Stimulated activated CD8-positive, alpha-beta memory T cell treated with anti-CD3 and anti-CD28 coated beads, Interleukin-15, amount 100 ng/mL, for 4 hours (primary cell): Measurements from ENCODE around the gene RAF1.
"Not testable (repeated sequence)": the region's sequence is repeated elsewhere in the genome, so short reads cannot be mapped to it uniquely, and the experiment has no call there.

Source experiments
- DNase-seq, 2 donors: peaks; one replicate each; pipeline ENCODE4 v3.0.0-alpha.2; 2020; ENCODE audit warnings: low read depth in 2 of 2

RAF1 gene

DNA sequence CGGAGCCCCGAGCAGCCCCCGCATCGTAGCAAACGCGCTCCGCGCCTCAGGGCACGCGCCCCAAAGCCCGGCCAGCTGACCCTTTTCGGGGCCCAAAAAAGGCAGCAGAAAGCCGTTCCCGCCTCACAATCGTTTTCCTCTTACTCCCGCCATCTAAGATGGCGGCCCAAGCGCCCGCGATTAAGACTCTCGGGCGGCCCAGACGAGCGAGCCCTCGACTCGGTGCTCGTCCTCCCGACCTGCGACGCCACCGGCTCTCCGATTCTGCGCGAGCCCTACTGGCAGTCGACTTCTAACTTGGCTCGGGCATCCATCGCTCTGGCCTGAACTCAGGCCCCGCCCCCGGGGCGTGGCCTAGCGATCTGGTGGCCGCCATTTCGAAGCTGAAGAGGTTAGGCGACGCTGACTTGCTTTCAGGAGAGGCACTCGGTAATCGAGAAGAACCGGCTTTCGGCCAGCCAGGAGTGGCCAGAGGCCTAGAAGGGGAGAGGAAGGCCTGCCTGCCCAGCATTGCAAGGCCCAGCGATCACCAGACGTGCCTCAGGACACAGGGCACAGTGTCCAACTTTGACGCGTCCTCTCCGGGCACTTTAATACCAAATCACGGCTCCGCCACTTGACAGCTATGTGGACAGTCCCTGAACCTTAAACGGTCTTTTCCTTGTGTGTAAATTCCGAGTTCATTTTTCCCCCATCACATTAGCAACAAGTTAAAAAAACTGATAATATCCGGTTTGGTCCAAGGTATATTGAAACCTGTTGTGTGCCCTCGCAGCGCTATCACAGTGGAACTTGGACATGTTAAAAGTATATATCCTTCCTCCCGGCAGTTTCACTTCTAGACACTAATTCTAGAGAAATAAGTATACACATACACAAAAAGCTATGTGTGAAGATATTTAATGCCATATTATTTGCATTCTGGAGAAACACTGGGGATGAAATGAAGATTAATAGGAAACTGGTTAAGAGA lies at the start of gene RAF1:
TSS of gene RAF1 (minus strand) at position 182 of the 973 bp plus-strand sequence. CDS start 45,396 bp downstream, outside the sequence.
- peak; percentile 91 to 94 for DNase-seq

DNA sequence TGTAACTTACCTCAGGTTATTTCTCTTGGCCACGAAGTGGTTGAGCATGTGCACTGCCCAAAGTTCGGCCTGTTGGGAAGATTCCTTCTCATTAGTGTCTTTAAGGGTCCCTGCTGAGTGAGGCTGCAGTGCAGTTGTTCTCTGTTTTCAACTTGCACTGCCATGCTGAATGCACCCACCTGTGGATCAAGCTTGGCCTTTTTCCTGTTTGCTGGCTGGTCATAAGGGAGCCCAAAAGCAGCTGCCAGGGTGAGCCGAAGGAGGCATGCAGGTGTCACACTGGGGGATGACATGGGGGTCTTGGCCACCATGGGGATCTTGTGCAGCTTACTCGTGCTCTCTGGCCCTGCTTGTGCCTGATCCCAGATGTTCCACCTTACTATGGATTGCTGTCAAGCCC lies 46.1 kb upstream of the RAF1 start:
- no peak for DNase-seq

DNA sequence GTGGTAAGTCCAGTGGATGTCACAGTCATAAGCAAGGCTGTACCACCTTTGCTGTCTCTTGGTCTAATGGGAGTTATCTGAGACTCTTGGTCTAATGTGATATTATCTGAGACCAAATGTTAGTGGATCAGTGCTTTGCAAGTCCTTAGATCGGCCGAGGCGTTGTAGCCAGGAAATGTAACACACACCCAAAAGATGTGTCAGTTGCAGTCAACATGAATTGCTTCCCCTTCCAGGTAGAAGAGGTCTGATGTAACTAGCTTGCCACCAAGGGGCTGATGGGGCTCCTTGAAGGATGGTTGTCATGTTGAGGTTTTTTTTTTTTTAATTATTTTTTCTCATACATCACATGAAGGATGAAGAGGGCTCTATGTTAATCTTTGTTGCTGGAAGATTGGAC lies 45.4 kb upstream of the RAF1 start:
- no peak for DNase-seq

DNA sequence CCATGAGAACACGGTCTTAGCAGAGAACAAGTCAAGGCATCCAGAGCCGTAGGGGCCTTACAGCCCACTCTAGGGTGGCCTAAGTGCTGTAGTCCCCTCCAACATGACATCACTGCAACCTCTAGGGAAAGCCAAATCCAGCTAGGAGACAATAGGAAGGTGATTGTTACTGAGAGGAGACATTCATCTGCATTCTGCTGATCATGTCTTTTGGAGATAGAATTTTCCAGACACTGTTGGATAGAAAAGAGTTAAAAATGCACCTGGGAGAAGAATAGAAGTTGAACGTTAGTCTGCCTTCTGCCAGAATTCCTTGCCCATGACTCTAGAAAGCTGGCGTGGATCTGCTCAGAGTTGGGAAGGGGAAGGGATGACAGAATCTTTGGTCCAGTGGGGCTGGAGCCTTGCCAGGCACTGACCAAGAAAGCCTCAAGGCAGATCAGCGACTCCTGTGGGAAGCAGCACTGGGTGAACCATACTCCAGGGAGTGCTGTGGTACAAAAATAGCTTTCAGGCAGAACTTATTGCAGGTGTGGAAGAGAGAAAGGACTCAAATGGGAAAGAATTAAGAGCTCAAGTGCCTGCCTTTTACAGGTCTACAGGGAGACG lies 44.8 kb upstream of the RAF1 start:
- no peak for DNase-seq

DNA sequence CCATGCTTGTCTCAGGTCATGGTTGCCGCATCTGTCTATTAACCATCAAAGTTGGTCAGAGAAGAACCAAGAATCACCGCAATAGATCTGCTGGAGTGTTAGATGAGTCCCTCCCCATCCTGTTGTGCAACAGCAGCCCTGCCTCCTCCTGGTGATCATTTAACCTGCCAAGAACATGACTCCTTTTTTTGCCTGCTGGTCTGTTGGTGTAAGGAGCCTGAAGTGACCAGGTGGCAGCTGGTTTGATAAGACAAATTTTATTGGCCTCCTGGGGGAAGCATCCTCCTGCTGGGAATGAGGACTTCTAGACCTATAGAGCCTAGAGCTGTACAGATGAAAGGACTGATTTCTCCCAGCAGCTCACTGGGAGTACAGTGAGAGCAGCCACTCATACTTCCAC lies 43.5 kb upstream of the RAF1 start:
- DNase-seq, result no peak

DNA sequence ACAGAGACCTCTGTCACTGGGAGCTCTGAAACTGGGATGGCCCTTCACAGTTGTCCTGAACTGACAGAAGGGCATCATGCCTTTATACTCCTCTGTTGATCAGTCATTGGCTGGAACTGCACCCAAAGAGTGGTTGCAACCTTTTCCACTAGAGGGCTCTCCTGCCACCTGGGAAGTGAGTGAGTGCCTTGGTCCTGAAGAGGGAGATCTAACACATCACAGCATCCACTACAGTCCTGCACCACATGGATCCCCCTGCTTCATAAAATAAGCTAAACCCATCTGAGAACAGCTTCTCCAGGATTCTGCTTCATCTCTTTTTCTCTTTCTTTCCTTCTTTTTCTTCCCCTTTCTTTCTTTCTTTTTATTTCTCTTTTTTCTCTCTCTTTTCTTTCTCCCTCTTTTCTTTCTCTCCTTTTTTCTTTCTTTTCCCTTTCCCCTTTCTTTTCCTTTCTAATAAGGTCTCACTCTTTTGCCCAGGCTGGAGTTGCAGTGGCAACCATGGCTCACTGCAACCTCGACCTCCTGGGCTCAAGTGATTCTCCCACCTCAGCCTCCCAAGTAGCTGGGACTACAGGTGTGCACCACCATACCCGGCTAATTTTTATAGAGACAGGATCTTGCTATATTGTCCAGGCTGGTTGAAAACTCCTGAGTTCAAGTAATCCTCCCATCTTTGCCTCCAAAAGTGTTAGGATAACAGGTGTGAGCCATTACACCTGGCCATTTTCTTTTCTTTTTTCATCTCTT lies 42.8 kb upstream of the RAF1 start:
- DNase-seq, result peak; percentile 7 to 36

DNA sequence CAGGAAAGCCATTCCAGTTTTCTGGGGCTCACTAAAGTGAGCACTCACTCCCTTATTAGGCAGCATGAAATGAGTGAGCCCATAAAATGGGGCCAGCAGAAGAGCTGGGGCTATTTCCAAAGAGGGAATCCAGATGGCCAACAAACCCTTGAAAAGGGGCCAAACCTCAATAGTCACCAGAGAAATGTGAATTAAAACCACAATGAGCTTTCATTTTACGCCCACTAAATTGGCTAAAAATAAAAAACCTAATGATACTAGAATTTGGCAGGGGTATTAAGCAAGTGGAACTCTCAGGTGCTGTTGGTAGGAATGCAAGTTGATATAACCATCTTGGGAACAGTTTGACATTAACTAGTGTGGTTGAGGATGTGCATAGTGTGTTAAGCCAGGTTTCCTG lies 42.1 kb upstream of the RAF1 start:
- no peak for DNase-seq

DNA sequence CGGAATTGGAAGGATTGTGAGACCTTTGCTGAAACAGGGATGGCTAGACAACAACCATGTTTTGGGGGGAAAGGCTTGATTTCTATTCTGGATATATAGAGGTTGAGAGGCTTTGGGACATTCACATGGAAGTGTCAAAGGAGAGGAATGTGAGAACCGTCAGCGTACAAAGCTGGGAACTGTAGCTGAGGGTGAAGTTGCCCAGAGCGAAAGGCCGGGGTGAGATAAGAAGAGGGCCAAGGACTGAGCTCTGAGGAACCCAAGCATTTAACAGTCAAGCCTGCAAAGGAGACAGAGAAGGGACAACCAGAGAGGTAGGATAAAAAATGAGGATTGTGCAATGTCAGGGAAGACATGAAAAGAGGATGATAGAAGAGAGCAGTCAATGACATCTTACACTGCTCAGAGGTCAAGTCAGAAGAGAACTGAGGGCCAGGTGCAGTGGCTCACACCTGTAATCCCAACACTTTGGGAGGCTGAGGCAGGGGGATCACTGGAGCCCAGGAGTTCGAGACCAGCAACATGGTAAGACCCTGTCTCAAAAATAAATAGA lies 41.5 kb upstream of the RAF1 start:
- DNase-seq, result no peak

DNA sequence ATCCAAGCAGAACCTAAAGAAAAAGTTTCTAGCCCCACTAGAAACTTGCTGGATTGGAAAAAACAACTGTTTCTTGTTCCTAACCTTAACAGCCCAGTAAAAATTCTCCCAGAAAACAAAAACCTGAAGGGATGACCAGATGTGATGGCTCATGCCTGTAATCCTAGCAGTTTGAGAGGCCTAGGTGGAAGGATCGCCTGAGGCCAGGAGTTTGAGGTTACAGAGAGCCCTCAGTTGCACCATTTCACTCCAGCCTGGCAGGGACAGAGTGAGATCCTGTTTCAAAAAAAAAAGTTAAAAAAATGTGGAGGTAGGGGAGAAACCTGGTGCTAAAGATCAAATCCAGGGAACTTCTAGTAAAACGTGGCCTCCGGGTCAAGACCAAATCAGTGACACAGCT lies 38.6 kb upstream of the RAF1 start:
- no peak for DNase-seq

DNA sequence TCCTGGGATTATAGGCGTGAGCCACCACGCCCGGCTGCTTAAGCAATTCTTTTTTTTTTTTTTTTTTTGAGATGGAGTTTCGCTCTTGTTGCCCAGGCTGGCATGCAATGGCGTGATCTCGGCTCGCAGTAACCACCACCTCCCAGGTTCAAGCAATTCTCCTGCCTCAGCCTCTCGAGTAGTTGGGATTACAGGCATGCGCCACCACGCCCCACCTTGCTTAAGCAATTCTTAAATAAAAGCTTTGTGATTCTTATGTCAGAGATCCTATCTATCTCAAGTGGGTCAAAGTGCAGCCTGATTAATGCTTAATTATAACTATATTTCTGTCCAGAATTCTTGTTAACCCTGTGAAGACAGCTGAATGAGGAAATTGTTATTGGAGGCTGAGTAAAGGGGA lies 37.7 kb upstream of the RAF1 start:
- DNase-seq, result not testable (repeated sequence)

DNA sequence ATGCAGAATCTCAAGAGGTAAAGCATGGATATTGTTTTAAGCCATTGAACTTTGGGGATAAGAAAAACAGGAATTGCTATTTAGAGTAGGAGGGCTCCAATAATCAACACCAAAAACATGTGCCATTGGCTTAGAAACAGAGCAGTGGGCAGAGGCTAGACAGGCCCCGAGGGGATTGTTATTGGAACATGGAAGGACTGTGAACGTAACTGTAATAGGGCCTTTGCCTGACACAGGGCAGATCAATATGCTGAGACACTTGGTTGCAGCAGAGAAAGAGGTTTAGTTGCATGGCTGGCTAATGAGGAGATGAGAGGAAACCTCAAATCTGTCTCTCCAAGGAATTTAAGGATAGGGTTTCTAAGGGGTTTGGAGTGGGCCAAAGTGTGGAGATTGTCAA lies 36.9 kb upstream of the RAF1 start:
- DNase-seq, result no peak

DNA sequence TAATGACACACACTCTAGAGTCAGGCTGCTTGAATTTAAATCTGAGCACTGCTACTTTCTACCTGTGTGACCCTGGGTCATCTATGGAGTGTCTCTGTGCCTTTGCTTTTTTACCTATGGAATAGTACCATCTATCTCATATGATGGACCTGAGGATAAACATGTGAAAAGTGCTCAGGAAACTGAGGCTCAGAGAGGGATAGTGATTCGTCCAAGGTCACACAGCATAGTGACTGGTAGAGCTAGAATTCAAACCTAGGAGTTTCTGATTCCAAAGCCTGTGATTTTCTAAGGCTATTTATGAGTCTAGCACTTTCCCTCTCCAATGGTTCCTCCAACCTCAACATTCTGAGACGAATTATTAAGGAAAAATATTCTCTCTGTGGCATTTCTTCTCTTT lies 32.0 kb upstream of the RAF1 start:
- no peak for DNase-seq

DNA sequence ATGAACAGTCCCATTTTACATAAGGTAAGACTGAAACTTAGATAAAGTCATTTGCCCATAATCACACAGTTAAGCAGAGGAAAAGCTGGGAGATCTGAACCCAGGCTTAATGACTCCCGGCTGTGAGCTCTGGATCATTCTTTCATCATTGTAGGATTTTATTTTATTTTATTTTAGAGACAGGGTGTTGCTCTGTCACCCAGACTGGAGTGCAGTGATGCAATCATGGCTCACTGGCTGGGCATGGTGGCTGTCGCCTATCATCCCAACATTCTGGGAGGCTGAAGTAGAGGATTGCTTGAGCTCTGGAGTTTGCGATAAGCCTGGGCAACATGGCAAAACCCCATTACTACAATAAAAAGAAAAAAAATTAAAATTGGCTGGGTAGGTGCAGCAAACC lies 31.2 kb upstream of the RAF1 start:
- no peak for DNase-seq

DNA sequence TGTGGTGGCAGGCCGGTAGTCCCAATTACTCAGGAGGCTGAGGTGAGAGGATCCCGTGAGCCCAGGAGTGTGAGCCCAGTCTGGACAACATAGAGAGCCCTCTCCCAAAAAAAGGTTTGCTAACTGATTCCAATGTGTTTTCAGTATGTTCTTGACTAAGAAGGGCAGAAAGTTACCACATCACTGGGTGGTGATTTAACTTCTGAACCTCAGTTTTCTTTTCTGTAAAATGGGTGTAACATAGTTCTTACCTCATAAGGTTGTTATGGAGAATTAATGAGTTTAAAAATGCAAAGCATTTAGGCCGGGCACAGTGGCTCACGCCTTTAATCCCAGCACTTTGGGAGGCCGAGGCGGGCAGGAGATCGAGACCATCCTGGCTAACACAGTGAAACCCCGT lies 28.5 kb upstream of the RAF1 start:
- DNase-seq, result no peak

DNA sequence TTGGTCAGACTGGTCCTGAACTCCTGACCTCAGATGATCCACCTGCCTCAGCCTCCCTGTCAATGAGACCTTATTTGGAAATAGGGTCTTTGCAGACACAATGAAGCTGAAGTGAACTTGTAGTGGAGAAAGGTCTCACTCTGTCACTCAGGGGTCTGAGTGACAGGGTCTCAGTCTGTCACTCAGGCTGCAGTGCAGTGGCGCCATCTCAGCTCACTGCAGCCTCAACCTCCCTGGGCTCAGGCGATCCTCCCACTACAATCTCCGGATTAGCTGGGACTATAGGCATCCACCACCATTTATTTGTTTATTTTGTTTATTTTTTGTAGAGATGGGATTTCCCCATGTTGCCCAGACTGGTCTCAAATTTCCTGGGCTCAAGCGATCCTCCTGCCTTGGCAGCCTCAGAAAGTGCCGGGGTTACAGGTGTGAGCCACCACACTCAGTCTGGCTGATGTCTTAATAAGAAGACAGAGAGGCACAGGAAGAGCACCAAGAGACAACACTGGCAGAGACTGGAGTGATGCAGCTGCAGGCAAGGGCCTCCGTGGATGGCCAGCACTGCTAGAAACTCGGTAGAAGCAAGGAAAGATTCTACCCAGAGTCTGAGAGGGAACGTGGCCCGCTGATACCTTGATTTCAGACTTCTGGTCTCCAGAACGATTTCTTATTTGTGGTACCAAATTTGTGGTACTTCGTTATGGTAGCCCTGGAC lies 26.2 kb upstream of the RAF1 start:
- DNase-seq, result no peak

DNA sequence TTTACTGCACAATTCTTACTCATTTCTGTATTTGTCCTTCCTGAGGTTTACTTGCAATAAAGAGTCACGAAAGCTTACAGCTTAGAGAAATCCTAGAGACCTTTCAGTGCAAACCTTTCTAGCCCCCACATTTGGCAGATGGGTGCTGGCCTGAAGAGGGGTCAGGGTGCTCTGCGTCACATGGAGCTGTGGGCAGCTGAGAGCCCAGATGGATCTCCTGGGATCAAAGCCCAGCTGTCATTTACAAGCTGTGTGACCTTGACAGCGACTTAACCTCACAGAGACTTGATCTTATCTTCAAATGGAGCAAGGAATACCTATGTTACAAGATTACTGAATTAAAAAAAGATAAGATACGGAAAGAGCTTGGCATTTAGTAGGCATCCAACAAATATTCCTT lies 24.0 kb upstream of the RAF1 start:
- no peak for DNase-seq

DNA sequence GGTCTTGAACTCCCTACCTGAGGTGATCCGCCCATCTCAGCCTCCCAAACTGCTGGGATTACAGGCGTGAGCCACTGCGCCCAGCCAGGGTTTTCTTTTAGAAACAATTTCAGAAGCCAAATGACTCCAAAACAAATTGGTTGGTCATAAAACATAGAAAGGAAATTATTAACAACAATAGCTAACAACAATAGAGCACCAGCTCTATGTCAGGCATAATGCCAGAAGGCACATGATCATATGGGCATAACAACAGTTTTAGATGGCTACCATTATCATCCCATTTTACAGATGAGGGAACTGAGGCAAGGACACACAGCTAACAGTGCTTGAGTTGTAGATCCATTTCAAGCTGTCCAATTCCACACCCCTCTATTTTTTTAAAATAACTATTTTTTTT lies 22.2 kb upstream of the RAF1 start:
- no peak for DNase-seq

DNA sequence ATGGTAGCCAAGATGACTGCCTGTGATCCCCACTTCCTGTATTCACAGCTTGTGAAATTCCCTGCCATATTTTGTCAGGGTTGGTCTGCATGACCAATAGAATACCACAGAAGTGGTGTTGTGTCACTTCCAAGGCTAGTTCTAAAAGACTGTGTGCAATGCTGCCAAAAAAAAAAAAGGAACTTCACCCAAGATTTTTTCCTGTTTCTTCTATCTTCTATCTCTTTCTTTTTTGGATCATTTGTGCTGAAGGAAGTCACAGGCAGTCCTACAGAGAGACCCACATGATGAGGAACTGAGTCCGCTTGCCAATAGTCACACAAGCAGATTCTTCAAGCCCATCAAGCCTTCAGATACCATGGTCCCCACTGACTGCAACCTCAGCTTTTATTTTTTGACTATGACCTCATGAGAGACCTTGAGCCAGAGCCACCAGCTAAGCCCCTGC lies 18.1 kb upstream of the RAF1 start:
- DNase-seq, result no peak

DNA sequence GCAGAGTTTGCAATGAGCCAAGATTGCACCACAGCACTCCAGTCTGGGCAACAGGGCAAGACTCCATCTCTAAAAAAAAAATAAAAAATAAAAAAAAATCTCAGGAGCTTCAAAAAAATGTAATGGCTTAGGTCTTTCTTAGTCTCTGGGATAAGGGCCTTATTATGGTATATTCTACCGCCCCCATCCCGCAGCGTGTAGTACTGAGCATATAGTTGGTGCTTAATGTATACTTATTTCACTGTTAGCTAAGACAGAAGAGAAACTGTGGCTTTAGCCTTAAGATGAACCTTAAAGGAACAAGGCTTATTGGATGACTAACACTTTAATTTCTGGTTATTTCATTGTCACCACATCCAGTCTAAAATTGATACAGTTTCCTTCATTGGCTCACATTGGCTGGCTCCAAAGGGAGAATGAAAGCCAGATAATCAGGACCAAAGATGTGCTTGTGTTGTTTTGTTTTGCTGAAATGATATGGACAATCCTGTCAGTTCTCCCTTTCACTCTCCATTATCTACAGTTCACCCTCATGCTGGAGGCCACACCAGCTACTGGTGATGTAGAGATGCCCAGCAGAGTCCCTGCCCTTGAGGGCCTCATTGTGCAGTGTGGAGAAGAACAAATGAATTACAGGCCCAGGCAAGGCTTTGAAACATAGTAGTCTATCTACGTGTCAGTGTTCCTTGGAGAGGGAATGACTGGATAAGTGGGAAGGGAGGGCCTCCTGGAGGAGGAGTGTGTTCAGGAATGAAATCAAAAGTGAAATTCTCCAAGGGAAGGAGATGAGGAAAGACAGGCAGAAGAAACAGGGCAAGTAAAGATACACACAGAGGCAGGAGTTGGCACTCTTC lies 17.4 kb upstream of the RAF1 start:
- DNase-seq, result no peak

DNA sequence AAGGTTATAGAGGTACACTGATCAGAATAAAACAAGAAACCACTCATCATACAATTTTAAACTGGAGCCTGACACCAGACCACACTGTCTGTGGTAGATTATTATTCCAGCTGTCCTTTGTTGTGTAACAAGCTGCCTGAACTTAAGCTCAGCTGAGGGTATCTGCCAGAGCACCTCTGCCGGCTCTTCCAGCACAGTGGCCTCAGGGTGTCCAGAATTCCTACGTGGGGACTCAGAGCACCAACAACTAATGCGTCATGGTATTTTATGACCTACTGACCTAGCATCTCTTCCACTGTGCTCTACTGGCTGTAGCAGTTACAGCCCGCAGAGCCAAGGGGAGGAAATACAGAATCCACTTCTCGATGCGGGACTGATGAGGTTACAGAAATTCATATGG lies 15.6 kb upstream of the RAF1 start:
- DNase-seq, result no peak

DNA sequence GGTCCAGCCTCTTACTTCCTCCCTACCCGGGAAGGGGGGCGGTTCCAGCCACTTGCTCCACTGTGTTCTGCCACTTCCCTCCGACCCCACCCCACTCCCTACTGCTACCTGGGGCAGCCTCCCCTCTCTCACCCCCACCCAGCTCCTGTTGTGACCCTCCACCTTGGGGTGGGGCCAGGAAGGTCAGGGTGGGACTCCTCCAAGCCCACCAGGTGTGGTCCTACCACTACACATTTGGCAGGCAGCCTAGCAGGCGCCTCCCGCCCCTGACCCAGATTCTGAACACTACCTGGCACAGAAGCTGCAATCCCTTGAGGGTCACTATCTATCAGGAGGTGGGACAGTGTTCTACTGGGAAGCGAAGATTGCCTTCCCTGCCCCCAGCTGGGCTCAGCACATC lies 13.7 kb upstream of the RAF1 start:
- DNase-seq, result no peak
